H1 (cell line): ENCODE results near the gene DDX55. TPM values are rescaled to one million over a fixed set of nuclear protein-coding genes. Genes with fewer than 3 reads are reported as not detected.

ENCODE experiments used
- ASH2L ChIP-seq: fragments of 200-600, 300-600 bp; sonication (generic); IDR thresholded peaks from one replicate; pipeline ENCODE4 v1.7.1; 2017; ENCODE audit warnings: low read length
- CBX8 ChIP-seq: fragments of 300-800, 300-1000 bp; sonication (generic); IDR thresholded peaks from 2 replicates; pipeline ENCODE4 v1.7.1; 2016; ENCODE audit warnings: low read depth, low read length, borderline replicate concordance
- CHD1 ChIP-seq: IDR thresholded peaks from 2 replicates; pipeline ENCODE4 v1.6.1; 2012; ENCODE audit warnings: low read depth, low read length, improper control_type of control experiment
- CREB1 ChIP-seq: IDR thresholded peaks from 2 replicates; pipeline ENCODE4 v1.6.1; 2012; ENCODE audit warnings: inconsistent platforms
- EGR1 ChIP-seq: IDR thresholded peaks from 2 replicates; pipeline ENCODE4 v1.6.1; 2011; ENCODE audit warnings: low read depth, low read length, borderline replicate concordance
- EP300 ChIP-seq, 2 experiments: IDR thresholded peaks; 1 replicate in 1 of 2; 2 replicates in 1 of 2; pipeline ENCODE4 v1.6.1; 2011 to 2012; ENCODE audit warnings: low read depth in 2 of 2, low read length in 2 of 2, mild to moderate bottlenecking in 2 of 2, borderline replicate concordance in 1 of 2, inconsistent platforms in 1 of 2, moderate library complexity in 1 of 2
- GABPA ChIP-seq: IDR thresholded peaks from 2 replicates; pipeline ENCODE4 v1.6.1; 2011; ENCODE audit warnings: mild to moderate bottlenecking, low read length, moderate library complexity, borderline replicate concordance; ENCODE audit not compliant: insufficient read depth
- GTF2F1 ChIP-seq: IDR thresholded peaks from 2 replicates; pipeline ENCODE4 v1.6.1; 2012; ENCODE audit warnings: low read depth, low read length, improper control_type of control experiment, borderline replicate concordance
- HDAC2 ChIP-seq, 2 experiments: fragments of 300-600 bp in 1 of 2; sonication (generic) in 1 of 2; IDR thresholded peaks; 2 replicates each; pipeline ENCODE4 v1.6.1; 2011 to 2012; ENCODE audit warnings: low read depth in 2 of 2, low read length in 2 of 2, mild to moderate bottlenecking in 2 of 2, moderate library complexity in 2 of 2, borderline replicate concordance in 1 of 2, inconsistent platforms in 1 of 2
- JUND ChIP-seq: IDR thresholded peaks from 2 replicates; pipeline ENCODE4 v1.6.1; 2011; ENCODE audit warnings: mild to moderate bottlenecking, improper control_type of control experiment, low read length
- KDM4A ChIP-seq: IDR thresholded peaks from one replicate; pipeline ENCODE4 v1.7.1; 2012; ENCODE audit warnings: low read depth, mild to moderate bottlenecking, moderate library complexity, low read length, inconsistent platforms; ENCODE audit not compliant: severe bottlenecking
- RAD21 ChIP-seq, 2 experiments: IDR thresholded peaks in 1 of 2; conservative IDR thresholded peaks in 1 of 2; 2 replicates each; pipeline ENCODE4 v1.6.1; 2011; ENCODE audit warnings: low read depth in 2 of 2, low read length in 2 of 2, improper control_type of control experiment in 1 of 2, inconsistent platforms in 1 of 2, mild to moderate bottlenecking in 1 of 2, moderate library complexity in 1 of 2
- RNF2 ChIP-seq: fragments of 200-900, 300-1000 bp; sonication (generic); IDR thresholded peaks from 2 replicates; pipeline ENCODE4 v1.7.1; 2016; ENCODE audit warnings: borderline replicate concordance, low read depth, mild to moderate bottlenecking, antibody characterized with exemption, low read length; ENCODE audit not compliant: poor library complexity, severe bottlenecking; ENCODE audit errors: missing control alignments
- RXRA ChIP-seq: IDR thresholded peaks from 2 replicates; pipeline ENCODE4 v1.6.1; 2011; ENCODE audit warnings: low read depth, mild to moderate bottlenecking, low read length, moderate library complexity; ENCODE audit not compliant: insufficient read depth
- SRF ChIP-seq: IDR thresholded peaks from 2 replicates; pipeline ENCODE4 v1.6.1; 2011; ENCODE audit warnings: mild to moderate bottlenecking, low read depth, low read length, moderate library complexity
- polyA plus RNA-seq, 7 experiments: library from polyadenylated mRNA; depleted of rRNA in 3 of 7; stranded (reverse) in 5 of 7; unstranded in 2 of 7; fragments of >200 nt in 5 of 7; fragments of 200-250 nt in 2 of 7; gene quantifications; 1 replicate in 5 of 7; 2 replicates in 1 of 7; 4 replicates in 1 of 7; pipeline versions ENCODE4 v1.2.1 to v1.2.3, GENCODE V29; 2011 to 2013; ENCODE audit warnings: missing spikeins in 2 of 7, mixed read lengths in 2 of 7
- total RNA-seq: library from RNA; stranded (reverse); fragmentation: NEBNext Ultra II Directional; extraction: Animal tissue kit (Norgen Biotek cat#: 25700); gene quantifications from 2 replicates; pipeline ENCODE4 v1.2.1, GENCODE V29; 2021

DDX55 gene
- total and polyA plus RNA-seq, 2 of the 8 experiments (the other 6 are each of a cell fraction or from before 2014, with no cell fraction given), result 25.8 to 37.7 TPM

- TF ChIP-seq JUND (no peak), GTF2F1 (no peak), SRF (peak; percentile 66), CREB1 (peak; percentile 96), EP300 (IDR thresholded peaks at IDR 0.05; ENCODE audit: borderline replicate concordance in 1 of 2, low read depth in 2 of 2, low read length in 2 of 2) (peak in 1 of 2 experiments; percentile 77; a peak in 1 of 3 replicates), HDAC2 (IDR thresholded peaks at IDR 0.05; ENCODE audit: borderline replicate concordance in 1 of 2, low read depth in 2 of 2, low read length in 2 of 2) (peak in 1 of 2 experiments; percentile 86; a peak in 2 of 4 replicates), GABPA (peak; percentile 100), EGR1 (peak; percentile 62; the same call in 1 of the 2 replicates), KDM4A (peak; percentile 91), ASH2L (peak; percentile 96), RAD21 (IDR thresholded peaks at IDR 0.05 in 1 of 2, conservative IDR thresholded peaks at IDR 0.05 in 1 of 2; ENCODE audit: low read depth in 2 of 2, low read length in 2 of 2) (peak; percentile 40 to 53), RNF2 (no peak), CHD1 (no peak), CBX8 (no peak), RXRA (no peak)
Observed at GRCh38 chr12:123601602-123602489, at the start of gene DDX55 (continued).
